Measurements from ENCODE around the gene CHURC1. TPM values are rescaled to one million over a fixed set of nuclear protein-coding genes. Genes with fewer than 3 reads are reported as not detected.
A peak's percentile ranks its signal among the peaks of the same experiment; 100 is the strongest.

Gene CHURC1
- total and polyA plus RNA-seq, 2 of the 13 experiments (the other 11 are each of a cell fraction or from before 2014, with no cell fraction given) = 41.1 to 74.4 TPM

- intact Hi-C loops (cut with micrococcal nuclease; ENCODE audit: unreplicated experiment) = no loop called here
- Histone ChIP-seq H3K4me2 (ENCODE audit: low read depth, low read length) (no peak overlapping the region), H2AFZ (ENCODE audit: low read length) (no peak overlapping the region), H3K9me3 (ENCODE audit: low read length) (no peaks in the 10 kb centered on the region), H3K27me3 (ENCODE audit: control insufficient read depth in 1 of 2, insufficient read depth in 2 of 2, low read length in 2 of 2) (no peaks in the 10 kb centered on the region), H3K79me2 (ENCODE audit: insufficient read depth, low read length) (no peaks in the 10 kb centered on the region), H3K36me3 (replicated peaks in 1 of 2; ENCODE audit: control insufficient read depth in 1 of 2, insufficient read depth in 2 of 2, low read length in 2 of 2) (no peaks in the 10 kb centered on the region), H4K20me1 (ENCODE audit: insufficient read depth, low read length) (no peaks in the 10 kb centered on the region), H3K9ac (ENCODE audit: insufficient read depth, low read depth, low read length) (no peak overlapping the region), H3K4me3 (replicated peaks in 1 of 3; ENCODE audit: insufficient read depth in 1 of 3, low read depth in 2 of 3, low read length in 3 of 3) (no peak overlapping the region), H3K4me1 (ENCODE audit: insufficient read depth, low read length) (no peaks in the 10 kb centered on the region), H3K27ac (ENCODE audit: extremely low read length, insufficient read depth, low read length) (no peak overlapping the region)
- POLR2A ChIA-PET = no interaction called here
- BruUV-seq (replicated peaks) = no TSS peak
- in situ Hi-C loops (cut with HindIII; ENCODE audit: extremely low pct_ligation_motif_present, low pct_unique_long_range_greater_than_20kb) = loop anchor here (25.0 kb wide), 1 partner anchor 227 kb away; no protein-coding TSS in a partner anchor
- 27% methylated on average over 6 of the region's 6 CpGs for WGBS (ENCODE audit: low lambda C conversion rate)
- ATAC-seq = no peak
- no peak for FAIRE-seq
- no peak for DNase-seq (ENCODE audit: low spot score)
- TF ChIP-seq ZNF407 (CRISPR knock-in tag; IDR thresholded peaks at IDR 0.05; ENCODE audit: not compliant biosample characterization) (no peak), ZNF263 (CRISPR knock-in tag; IDR thresholded peaks at IDR 0.05) (no peak), ZNF564 (CRISPR knock-in tag; IDR thresholded peaks at IDR 0.05) (peak; percentile 90; the same call in 1 of the 2 replicates)
- CTCF ChIA-PET (ENCODE audit: low intra/inter-chr PET ratio, low total read pairs) = no interaction called here
Observed at GRCh38 chr14:64889352-64889751, 24.9 kb upstream of the CHURC1 start.
